ENCODE results near the gene PODNL1.

GRCh38 chr19:13926715-13927114, 11.5 kb downstream of the PODNL1 start:
- TF ChIP-seq CTCF (tag by site-specific recombination; IDR thresholded peaks at IDR 0.05) (no peak), TCF7L2 (IDR thresholded peaks at IDR 0.05; ENCODE audit: borderline replicate concordance, low read depth, low read length) (no peak), ZIC2 (tag by site-specific recombination; IDR thresholded peaks at IDR 0.05) (no peak), SALL2 (tag by site-specific recombination; IDR thresholded peaks at IDR 0.05; ENCODE audit: borderline replicate concordance) (no peak), ZNF768 (tag by site-specific recombination; IDR thresholded peaks at IDR 0.05) (no peak), ZNF645 (tag by site-specific recombination; IDR thresholded peaks at IDR 0.05) (no peak), ZNF18 (tag by site-specific recombination; IDR thresholded peaks at IDR 0.05) (no peak), ZBTB1 (tag by site-specific recombination; IDR thresholded peaks at IDR 0.05) (no peak)

Data from HEK293 (cell line).